Neural progenitor cell (in vitro differentiated cells): ENCODE measurements around the gene RXRG.

Experiments used
- CTCF ChIP-seq: fragments of 200-600 bp; sonication (generic); IDR thresholded peaks from 2 replicates; pipeline ENCODE4 v1.5.1; 2017; ENCODE audit warnings: antibody characterized with exemption, mild to moderate bottlenecking
- EZH2 ChIP-seq: fragments of 200-600 bp; sonication (generic); IDR thresholded peaks from 2 replicates; pipeline ENCODE4 v1.6.1; 2017; ENCODE audit warnings: antibody characterized with exemption, mild to moderate bottlenecking, moderate library complexity

GRCh38 chr1:165467706-165468105 is 22.8 kb upstream of the RXRG start:
- TF ChIP-seq CTCF: no peak
- TF ChIP-seq EZH2: no peak
